ENCODE results near the gene DHDDS. TPM values are rescaled to one million over a fixed set of nuclear protein-coding genes. Genes with fewer than 3 reads are reported as not detected.
A peak's percentile ranks its signal among the peaks of the same experiment; 100 is the strongest.

The DHDDS gene
- total RNA-seq, 2 donors from 2014 or later: 32.4 to 38.8 TPM

DNA sequence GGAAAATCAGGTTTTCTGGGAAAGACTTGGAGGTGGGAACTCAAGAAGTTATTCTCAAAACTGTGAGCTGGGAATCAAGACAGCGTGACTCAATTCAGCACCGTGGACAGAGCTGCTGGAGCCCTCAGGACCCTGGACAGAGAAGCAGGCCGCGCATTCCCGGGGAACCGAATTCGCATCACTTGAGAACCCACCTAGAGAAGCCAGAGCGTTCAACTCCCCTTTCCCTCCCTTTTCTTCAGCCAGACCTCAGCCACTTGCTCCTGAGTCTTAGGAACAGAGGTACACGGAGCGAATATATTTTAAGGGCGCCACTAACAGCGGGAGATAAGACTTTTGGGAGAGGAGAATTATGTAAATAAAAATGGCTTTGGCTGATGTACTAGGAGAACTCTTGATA lies 23.5 kb upstream of the DHDDS start:
- Mint-ChIP-seq H3K4me1 (peaks cover 19% of the 10 kb centered on the region), H3K27ac (no peak overlapping the region), H3K27me3 (peaks cover 61% of the 10 kb centered on the region), H3K36me3 (ENCODE audit: low read depth) (peaks cover 3% of the 10 kb centered on the region), H3K4me3 (peak overlapping the region; percentile 51)
- peak; percentile 59 to 78 (median 67) for DNase-seq
- ATAC-seq: peak; percentile 93
- no peaks in the 10 kb centered on the region for H3K9me3 ChIP-seq (ENCODE audit: control insufficient read depth, low read length, poor library complexity, severe bottlenecking)

DNA sequence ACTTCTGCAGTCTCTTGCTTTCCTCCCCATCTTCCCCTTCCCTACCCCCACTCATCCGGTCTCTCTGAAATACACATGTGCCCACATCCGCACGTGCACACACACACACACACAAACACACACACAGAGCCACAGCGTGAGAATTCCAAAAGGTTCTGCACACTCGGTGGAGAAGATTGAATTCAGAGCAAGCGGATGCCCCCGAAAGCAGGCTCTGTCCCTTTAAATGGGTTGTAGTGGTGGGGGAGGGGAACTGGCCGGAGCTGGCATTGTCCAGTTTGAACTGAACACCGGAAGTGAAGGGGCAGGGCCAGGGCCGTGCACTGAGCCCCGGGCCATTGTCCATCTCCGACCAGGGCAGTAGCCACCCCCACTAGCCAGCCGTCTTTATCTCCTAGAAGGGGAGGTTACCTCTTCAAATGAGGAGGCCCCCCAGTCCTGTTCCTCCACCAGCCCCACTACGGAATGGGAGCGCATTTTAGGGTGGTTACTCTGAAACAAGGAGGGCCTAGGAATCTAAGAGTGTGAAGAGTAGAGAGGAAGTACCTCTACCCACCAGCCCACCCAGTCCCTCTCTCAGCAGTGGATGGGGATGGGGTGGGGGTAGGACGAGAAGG lies 22.8 kb upstream of the DHDDS start:
- DNase-seq (no peak), ATAC-seq (peak; percentile 7)
- Mint-ChIP-seq H3K27me3 (peaks cover 61% of the 10 kb centered on the region), H3K27ac (no peak overlapping the region), H3K4me1 (peaks cover 19% of the 10 kb centered on the region), H3K36me3 (ENCODE audit: low read depth) (peaks cover 3% of the 10 kb centered on the region), H3K4me3 (peak overlapping the region; percentile 53)
- no peaks in the 10 kb centered on the region for H3K9me3 ChIP-seq (ENCODE audit: control insufficient read depth, low read length, poor library complexity, severe bottlenecking)

DNA sequence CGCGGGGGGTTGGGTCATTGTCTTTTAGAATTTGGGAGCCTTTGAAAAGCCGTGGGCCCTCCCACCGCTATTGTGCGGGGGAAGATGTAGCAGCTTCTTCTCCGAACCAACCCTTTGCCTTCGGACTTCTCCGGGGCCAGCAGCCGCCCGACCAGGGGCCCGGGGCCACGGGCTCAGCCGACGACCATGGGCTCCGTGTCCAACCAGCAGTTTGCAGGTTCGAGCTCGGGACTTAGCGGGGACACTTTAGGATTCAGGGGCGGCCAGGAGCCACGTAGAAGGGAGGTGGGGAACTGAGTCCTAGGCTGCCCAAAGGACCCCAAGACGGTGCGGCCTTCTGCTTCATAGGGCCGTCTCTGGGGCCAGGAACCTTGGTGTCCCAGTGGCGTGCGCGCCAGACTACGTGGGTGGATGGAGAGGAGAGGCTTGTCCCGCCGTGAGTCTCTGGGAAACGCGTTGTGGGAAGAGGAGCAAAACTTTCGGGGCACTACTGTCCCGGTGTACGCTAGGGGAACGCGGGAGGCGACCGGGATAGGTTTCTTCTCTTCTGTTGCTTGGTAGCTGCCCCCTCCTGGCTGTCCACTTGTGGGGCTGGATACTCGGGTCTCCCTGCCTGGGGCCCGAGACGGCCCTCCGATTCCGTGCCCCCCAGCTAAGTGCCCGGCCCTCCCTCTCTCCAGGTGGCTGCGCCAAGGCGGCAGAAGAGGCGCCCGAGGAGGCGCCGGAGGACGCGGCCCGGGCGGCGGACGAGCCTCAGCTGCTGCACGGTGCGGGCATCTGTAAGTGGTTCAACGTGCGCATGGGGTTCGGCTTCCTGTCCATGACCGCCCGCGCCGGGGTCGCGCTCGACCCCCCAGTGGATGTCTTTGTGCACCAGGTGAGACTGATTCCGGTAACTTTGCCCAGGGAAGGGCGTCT lies 21.2 kb upstream of the DHDDS start, which contains the start of gene LIN28A:
Gene LIN28A (plus strand): TSS at position 112 of the 918 bp plus-strand sequence. CDS start 75 bp downstream, at position 187.
- no peak for ATAC-seq
- H3K9me3 ChIP-seq (ENCODE audit: control insufficient read depth, low read length, poor library complexity, severe bottlenecking): no peaks in the 10 kb centered on the region
- Mint-ChIP-seq H3K36me3 (ENCODE audit: low read depth) (peaks cover 3% of the 10 kb centered on the region), H3K4me3 (peak within 1 kb of the TSS; percentile 53), H3K27ac (no peak within 1 kb of the TSS), H3K4me1 (peaks cover 19% of the 10 kb centered on the region), H3K27me3 (peaks cover 62% of the 10 kb centered on the region)
- no peak for DNase-seq

DNA sequence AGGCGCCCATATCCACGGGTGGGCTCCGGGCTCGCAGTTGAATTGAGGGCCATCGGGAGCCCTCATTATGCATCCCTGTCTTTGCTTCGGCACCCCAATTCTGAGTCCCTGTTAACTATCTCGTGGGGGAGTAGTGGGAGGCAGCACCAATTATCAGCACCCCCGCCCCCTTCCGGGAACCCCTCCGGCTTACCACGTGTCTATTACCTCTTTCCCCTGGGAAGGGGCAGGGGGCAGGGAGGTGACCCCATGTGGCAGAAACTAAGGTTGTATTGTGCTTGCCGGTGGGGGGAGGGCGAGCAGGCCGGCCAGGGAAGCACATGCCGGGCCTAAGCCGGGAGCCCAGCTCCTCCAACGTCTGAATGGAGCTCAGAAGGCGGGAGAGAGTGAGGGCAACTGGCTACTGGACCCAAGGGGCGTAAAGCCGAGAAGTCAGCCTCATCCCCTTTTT lies 20.5 kb upstream of the DHDDS start:
- no peaks in the 10 kb centered on the region for H3K9me3 ChIP-seq (ENCODE audit: control insufficient read depth, low read length, poor library complexity, severe bottlenecking)
- no peak overlapping the region for H3K27ac Mint-ChIP-seq
- peaks cover 3% of the 10 kb centered on the region for H3K36me3 Mint-ChIP-seq (ENCODE audit: low read depth)
- peaks cover 19% of the 10 kb centered on the region for H3K4me1 Mint-ChIP-seq
- H3K27me3 Mint-ChIP-seq: peaks cover 55% of the 10 kb centered on the region
- ATAC-seq (no peak), DNase-seq (no peak)
- no peak overlapping the region for H3K4me3 Mint-ChIP-seq

DNA sequence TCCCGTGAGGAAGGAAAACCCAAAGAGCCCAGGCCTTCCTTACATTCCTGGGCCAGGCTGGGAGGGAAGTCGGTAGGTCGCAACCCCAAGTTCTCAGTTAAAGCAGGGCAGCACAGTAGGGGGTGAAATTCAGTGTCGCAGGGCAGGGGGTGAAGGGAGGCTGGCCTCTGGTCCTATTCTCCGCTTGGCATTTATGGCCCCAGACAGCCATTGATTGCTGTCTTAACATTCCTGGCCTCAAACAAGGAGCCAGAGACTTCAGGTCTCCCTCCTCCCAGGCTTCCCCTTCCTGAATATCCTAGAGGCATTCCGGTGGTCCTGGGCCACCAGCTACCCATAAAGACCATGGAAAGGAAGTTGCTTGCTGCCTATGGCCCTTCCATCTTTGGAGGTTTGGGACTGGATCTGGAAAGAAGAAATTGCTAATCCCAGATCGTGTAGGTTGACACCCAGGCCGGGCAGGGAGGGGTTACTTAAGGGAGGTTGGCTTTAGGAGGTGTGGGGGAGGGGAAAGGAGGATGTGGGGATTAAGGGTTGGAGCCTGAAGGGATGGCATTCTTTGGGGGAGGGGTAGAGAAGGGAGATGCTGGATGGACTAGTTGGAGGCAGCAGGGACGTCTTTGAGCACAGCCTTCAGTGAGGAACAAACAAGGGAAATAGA lies 19.8 kb upstream of the DHDDS start:
- no peak overlapping the region for H3K4me3 Mint-ChIP-seq
- H3K4me1 Mint-ChIP-seq: peaks cover 19% of the 10 kb centered on the region
- H3K9me3 ChIP-seq (ENCODE audit: control insufficient read depth, low read length, poor library complexity, severe bottlenecking): no peaks in the 10 kb centered on the region
- no peak for ATAC-seq
- DNase-seq: no peak
- H3K27ac Mint-ChIP-seq: no peak overlapping the region
- H3K36me3 Mint-ChIP-seq (ENCODE audit: low read depth): peaks cover 3% of the 10 kb centered on the region
- H3K27me3 Mint-ChIP-seq: peaks cover 54% of the 10 kb centered on the region

DNA sequence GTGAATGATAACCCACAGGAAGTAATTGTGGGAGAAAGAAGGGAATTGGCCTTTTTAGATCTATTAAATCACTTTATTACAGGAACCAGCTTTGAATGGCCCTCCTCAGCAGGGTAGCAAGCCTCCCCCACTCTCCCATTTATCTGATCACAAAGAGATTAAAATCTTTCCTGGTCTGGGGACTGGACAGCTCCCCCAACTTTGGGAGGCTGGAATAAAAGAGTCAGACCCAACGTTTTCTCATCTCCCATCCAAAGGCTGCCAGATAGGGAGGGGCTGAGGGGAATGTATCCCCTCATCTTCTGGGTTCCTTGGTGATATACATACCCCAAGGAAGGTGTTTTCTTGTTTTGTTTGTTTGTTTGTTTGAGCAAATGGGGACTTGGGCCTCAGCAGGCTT lies 19.1 kb upstream of the DHDDS start:
- Mint-ChIP-seq H3K4me1 (peaks cover 19% of the 10 kb centered on the region), H3K36me3 (ENCODE audit: low read depth) (peaks cover 3% of the 10 kb centered on the region), H3K27ac (no peak overlapping the region), H3K27me3 (peaks cover 54% of the 10 kb centered on the region), H3K4me3 (no peak overlapping the region)
- DNase-seq (no peak), ATAC-seq (no peak)
- H3K9me3 ChIP-seq (ENCODE audit: control insufficient read depth, low read length, poor library complexity, severe bottlenecking): no peaks in the 10 kb centered on the region

DNA sequence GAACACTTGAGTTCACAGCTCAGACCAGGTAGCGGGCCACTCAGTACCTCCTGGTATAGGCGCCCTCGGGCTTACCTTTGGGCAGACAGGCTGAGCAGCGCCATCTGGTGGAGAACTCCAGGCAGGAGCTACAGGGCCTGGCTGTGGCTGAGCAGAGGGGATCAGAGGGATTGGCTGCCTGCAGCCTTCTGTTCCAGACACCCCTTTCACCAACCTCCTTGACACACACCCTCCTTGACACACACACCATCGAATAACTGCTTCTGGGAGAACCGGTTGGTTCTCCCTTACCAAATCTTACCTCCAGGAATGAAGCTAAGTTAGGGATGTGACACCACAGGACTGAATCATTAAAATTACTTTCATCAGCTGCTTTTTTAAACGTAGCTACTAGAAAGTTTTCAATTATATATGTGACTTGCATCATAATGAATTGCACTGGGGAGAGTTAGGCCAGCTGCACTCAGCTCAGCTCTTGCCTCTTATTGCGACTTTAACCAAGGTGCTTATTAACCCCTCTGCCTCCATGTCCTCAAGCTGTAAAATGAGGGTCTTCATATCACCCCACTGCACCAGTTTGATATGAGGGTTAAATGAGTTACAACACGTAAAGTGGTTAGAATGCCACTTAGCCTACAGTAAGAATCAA lies 14.9 kb upstream of the DHDDS start:
- DNase-seq (peak; percentile 68 to 88 (median 69)), ATAC-seq (peak; percentile 100)
- H3K27ac Mint-ChIP-seq: no peak overlapping the region
- H3K9me3 ChIP-seq (ENCODE audit: control insufficient read depth, low read length, poor library complexity, severe bottlenecking): no peaks in the 10 kb centered on the region
- H3K4me3 Mint-ChIP-seq: no peak overlapping the region
- H3K27me3 Mint-ChIP-seq: peaks cover 43% of the 10 kb centered on the region
- no peaks in the 10 kb centered on the region for H3K4me1 Mint-ChIP-seq
- H3K36me3 Mint-ChIP-seq (ENCODE audit: low read depth): no peaks in the 10 kb centered on the region

DNA sequence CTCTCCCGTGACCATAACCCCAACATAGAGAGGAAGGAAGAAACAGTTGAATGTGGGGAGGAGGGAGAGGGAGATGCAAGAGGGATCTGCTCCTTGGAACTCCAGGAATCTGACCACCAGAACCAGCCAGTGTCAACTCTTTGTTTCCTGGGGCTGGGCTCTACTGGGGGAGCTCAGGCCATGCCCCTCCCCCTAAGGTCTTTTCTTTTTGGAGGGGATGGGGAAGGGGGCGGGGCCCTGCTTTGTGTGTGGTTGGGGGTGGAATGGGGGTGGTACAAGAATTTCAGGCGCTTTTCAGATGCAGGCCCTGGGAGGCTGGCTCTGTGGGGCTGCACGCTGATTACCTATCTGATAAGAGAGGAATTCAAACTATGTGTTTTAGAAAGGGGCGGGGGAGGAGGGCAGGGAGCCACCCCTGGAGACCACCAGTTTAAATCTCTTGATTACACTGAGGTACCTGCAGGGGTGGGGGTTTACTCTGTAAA lies 13.2 kb upstream of the DHDDS start:
- Mint-ChIP-seq H3K36me3 (ENCODE audit: low read depth) (no peaks in the 10 kb centered on the region), H3K27me3 (peaks cover 27% of the 10 kb centered on the region), H3K4me1 (no peaks in the 10 kb centered on the region), H3K4me3 (no peak overlapping the region), H3K27ac (no peak overlapping the region)
- DNase-seq: no peak
- ATAC-seq: no peak
- no peaks in the 10 kb centered on the region for H3K9me3 ChIP-seq (ENCODE audit: control insufficient read depth, low read length, poor library complexity, severe bottlenecking)

DNA sequence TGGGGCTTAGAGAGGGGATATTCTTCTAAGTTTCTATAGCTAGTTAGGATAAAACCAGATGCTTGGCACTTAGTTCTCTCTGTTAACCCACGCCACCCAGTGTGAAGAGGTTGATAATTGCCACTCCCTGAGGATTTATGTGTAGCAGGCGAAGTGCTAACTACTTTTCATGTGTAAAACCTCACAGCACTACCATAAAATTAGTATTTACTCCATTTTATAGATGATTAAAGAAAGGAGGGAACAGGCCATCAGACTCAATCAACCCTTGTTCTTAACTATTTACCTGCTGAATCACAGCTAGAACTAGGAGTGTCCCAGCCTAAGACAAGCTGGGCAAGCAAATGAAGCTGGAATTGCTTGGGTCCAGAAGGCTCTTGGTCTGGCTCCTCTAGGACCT lies 12.6 kb upstream of the DHDDS start:
- H3K27me3 Mint-ChIP-seq: peaks cover 21% of the 10 kb centered on the region
- no peak overlapping the region for H3K27ac Mint-ChIP-seq
- DNase-seq (no peak), ATAC-seq (no peak)
- no peaks in the 10 kb centered on the region for H3K9me3 ChIP-seq (ENCODE audit: control insufficient read depth, low read length, poor library complexity, severe bottlenecking)
- no peaks in the 10 kb centered on the region for H3K4me1 Mint-ChIP-seq
- H3K36me3 Mint-ChIP-seq (ENCODE audit: low read depth): no peaks in the 10 kb centered on the region
- no peak overlapping the region for H3K4me3 Mint-ChIP-seq

DNA sequence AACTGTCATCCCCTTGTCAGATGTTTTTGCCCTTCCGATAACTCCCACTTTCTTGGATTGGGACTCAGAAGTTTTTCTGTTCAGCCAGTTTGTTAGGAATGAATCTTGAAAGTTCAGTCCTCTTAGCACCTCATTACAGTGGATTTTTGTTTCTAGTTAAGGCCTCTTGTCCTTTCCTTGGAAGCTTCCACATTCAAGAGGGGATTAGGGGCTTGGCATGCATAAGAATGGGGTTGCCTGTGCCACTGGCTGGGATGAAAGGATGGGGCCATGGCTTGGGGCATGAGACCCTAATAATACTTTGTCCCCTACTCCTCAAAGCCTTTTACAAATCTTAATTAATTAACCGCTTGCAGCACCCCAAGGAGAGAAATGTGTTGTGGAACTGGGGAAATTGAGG lies 2.4 kb upstream of the DHDDS start:
- ATAC-seq: no peak
- H3K4me1 Mint-ChIP-seq: peaks cover 16% of the 10 kb centered on the region
- peaks cover 5% of the 10 kb centered on the region for H3K36me3 Mint-ChIP-seq (ENCODE audit: low read depth)
- H3K27ac Mint-ChIP-seq: no peak overlapping the region
- no peak for DNase-seq
- H3K4me3 Mint-ChIP-seq: no peak overlapping the region
- no peaks in the 10 kb centered on the region for H3K9me3 ChIP-seq (ENCODE audit: control insufficient read depth, low read length, poor library complexity, severe bottlenecking)
- H3K27me3 Mint-ChIP-seq: peaks cover 15% of the 10 kb centered on the region

DNA sequence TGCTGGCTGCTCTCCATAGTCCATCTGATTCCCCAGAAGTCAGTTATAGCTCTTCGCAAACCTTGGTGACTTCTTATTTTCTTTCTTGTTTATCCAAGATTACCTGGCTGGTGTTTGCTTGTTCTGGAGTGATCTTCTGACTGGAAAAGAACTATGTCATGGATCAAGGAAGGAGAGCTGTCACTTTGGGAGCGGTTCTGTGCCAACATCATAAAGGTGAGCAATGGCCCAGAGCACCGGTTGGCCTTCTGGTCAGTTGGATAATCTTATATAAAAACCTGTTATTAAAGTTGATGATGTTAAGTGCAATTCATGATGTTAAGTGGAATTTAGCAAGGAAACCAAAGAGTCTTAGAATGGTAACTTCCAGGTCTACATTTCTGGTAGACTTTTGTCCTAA lies 672 bp downstream of the DHDDS start:
- peak overlapping the region; percentile 94 for H3K4me3 Mint-ChIP-seq

DNA sequence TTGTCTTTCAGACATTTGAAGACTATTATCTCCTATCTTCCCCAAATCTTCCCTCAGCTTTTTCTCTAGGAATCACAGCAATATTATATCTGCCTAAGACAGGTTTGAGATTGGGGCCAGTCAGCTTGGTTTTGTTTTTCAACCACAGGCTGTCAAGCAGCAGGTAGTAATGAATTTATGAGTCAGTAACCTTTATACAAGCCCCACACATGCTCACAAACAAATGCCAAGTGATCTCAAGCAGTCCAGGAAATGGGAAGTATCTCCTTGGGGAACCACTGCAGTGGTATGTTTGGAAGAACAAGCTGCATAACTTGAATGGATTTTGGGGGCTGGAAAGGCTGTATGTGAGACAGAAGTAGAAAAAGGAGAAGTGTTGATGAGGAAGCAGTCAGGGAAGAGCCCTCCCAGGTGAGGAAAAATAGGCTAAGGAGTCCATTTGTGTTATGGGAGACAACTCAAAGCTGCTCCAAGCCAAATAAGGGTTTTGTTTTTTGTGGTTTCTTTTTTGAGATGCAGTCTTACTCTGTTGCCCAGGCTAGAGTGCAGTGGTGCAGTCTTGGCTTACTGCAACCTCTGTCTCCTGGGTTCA lies 2.1 kb downstream of the DHDDS start:
- Mint-ChIP-seq H3K27me3 (no peaks in the 10 kb centered on the region), H3K36me3 (ENCODE audit: low read depth) (peaks cover 5% of the 10 kb centered on the region), H3K27ac (no peak overlapping the region), H3K4me1 (peaks cover 18% of the 10 kb centered on the region), H3K4me3 (no peak overlapping the region)
- no peaks in the 10 kb centered on the region for H3K9me3 ChIP-seq (ENCODE audit: control insufficient read depth, low read length, poor library complexity, severe bottlenecking)
- no peak for DNase-seq
- no peak for ATAC-seq

More for the DNA sequence above, 672 bp downstream of the DHDDS start:
- H3K9me3 ChIP-seq (ENCODE audit: control insufficient read depth, low read length, poor library complexity, severe bottlenecking): no peaks in the 10 kb centered on the region
- Mint-ChIP-seq H3K27me3 (no peaks in the 10 kb centered on the region), H3K36me3 (ENCODE audit: low read depth) (peaks cover 5% of the 10 kb centered on the region), H3K4me1 (peaks cover 16% of the 10 kb centered on the region), H3K27ac (peak overlapping the region; percentile 82)
- ATAC-seq (no peak), DNase-seq (no peak)
